HepG2 (cell line): Measurements from ENCODE around the gene VRK1. TPM values are rescaled to one million over a fixed set of nuclear protein-coding genes. Genes with fewer than 3 reads are reported as not detected.

Source experiments
- ATAC-seq: fragments of 200-7000 bp; cut with Tn5 transposase; 3 replicates; pipeline ENCODE4 v1.9.1; 2020; ENCODE audit warnings: mild to moderate bottlenecking, moderate library complexity
- BruUV-seq: library from RNA; stranded (reverse); fragments of 400-500 nt; replicated peaks from 2 replicates; lab custom pipeline; 2021; lab: Mats Ljungman, UMichigan
- CTCF ChIA-PET: fragments of 300-600 bp; formaldehyde crosslinking; extraction: SDS; loops from one replicate; lab custom pipeline; 2021; ENCODE audit warnings: low total read pairs, inconsistent platforms, low intra/inter-chr PET ratio; lab: Yijun Ruan, JAX
- POLR2A ChIA-PET: fragments of 350-600 bp; sonication (Branson Sonifier 250); formaldehyde crosslinking; loops from one replicate; lab custom pipeline; 2020; ENCODE audit warnings: antibody characterized with exemption, inconsistent platforms; lab: Yijun Ruan, JAX
- DNase-seq: peaks from one replicate; pipeline ENCODE4 v3.0.0-alpha.2; 2015; ENCODE audit warnings: low spot score
- FAIRE-seq: peaks from 3 replicates; lab custom pipeline; 2011; peaks lifted over from hg19 to GRCh38; lab: Jason Lieb, UNC
- H2AFZ ChIP-seq: one replicate; pipeline ENCODE4 v1.6.1; 2011; ENCODE audit warnings: low read length, inconsistent platforms
- H3K27ac ChIP-seq: fragments of 300-600 bp; 3 replicates; pipeline ENCODE4 v1.8.0; 2011; ENCODE audit warnings: mixed run types, mild to moderate bottlenecking, mixed read lengths, low read length, inconsistent platforms; ENCODE audit not compliant: insufficient read depth; ENCODE audit errors: extremely low read length
- H3K27me3 ChIP-seq, 2 experiments: fragments of 200-600 bp in 1 of 2; 2 replicates in 1 of 2; 3 replicates in 1 of 2; pipeline versions ENCODE4 v1.6.0 to v1.8.0; 2011; ENCODE audit warnings: low read length in 2 of 2, mild to moderate bottlenecking in 2 of 2, moderate library complexity in 2 of 2, inconsistent platforms in 1 of 2; ENCODE audit not compliant: insufficient read depth in 2 of 2, control insufficient read depth in 1 of 2
- H3K36me3 ChIP-seq, 2 experiments: fragments of 200-600 bp in 1 of 2; replicated peaks in 1 of 2; 2 replicates in 1 of 2; 3 replicates in 1 of 2; pipeline versions ENCODE4 v1.5.1 to v1.8.0; 2011; ENCODE audit warnings: low read length in 2 of 2, inconsistent platforms in 1 of 2; ENCODE audit not compliant: insufficient read depth in 2 of 2, control insufficient read depth in 1 of 2
- H3K4me1 ChIP-seq: 2 replicates; pipeline ENCODE4 v1.5.1; 2012; ENCODE audit warnings: low read length, inconsistent platforms; ENCODE audit not compliant: insufficient read depth
- H3K4me2 ChIP-seq: 2 replicates; pipeline ENCODE4 v1.6.0; 2011; ENCODE audit warnings: low read depth, low read length, inconsistent platforms
- H3K4me3 ChIP-seq, 3 experiments: fragments of 200-600 bp in 1 of 3; sonication (generic), shearing (Covaris generic) in 1 of 3; replicated peaks in 1 of 3; 2 replicates each; pipeline ENCODE4 v1.5.1; 2011 to 2016; ENCODE audit warnings: low read length in 3 of 3, inconsistent platforms in 2 of 3, low read depth in 2 of 3, mild to moderate bottlenecking in 2 of 3, control low read depth in 1 of 3, mixed read lengths in 1 of 3; ENCODE audit not compliant: insufficient read depth in 1 of 3
- H3K79me2 ChIP-seq: one replicate; pipeline ENCODE4 v1.6.1; 2011; ENCODE audit warnings: low read length, inconsistent platforms; ENCODE audit not compliant: insufficient read depth
- H3K9ac ChIP-seq: 2 replicates; pipeline ENCODE4 v1.6.0; 2011; ENCODE audit warnings: mild to moderate bottlenecking, low read depth, low read length, inconsistent platforms; ENCODE audit not compliant: insufficient read depth
- H3K9me3 ChIP-seq: 2 replicates; pipeline ENCODE4 v1.5.1; 2012; ENCODE audit warnings: mild to moderate bottlenecking, low read length
- H4K20me1 ChIP-seq: 2 replicates; pipeline ENCODE4 v1.6.0; 2011; ENCODE audit warnings: inconsistent platforms, mild to moderate bottlenecking, low read length, moderate library complexity; ENCODE audit not compliant: insufficient read depth
- AKNA ChIP-seq: sonication (generic); formaldehyde crosslinking; IDR thresholded peaks from 2 replicates; pipeline ENCODE4 v1.4.0; 2020; ENCODE audit warnings: missing genetic modification reagents, borderline replicate concordance
- ATF4 ChIP-seq, 2 experiments: fragments of 450-650 bp in 1 of 2; sonication (generic) in 1 of 2; formaldehyde crosslinking; IDR thresholded peaks; 2 replicates each; pipeline versions ENCODE4 v1.5.0 to v1.8.0; 2020 to 2022; ENCODE audit warnings: mild to moderate bottlenecking in 1 of 2, missing genetic modification reagents in 1 of 2
- FOXO4 ChIP-seq: sonication (generic); formaldehyde crosslinking; conservative IDR thresholded peaks from 2 replicates; pipeline ENCODE4 v1.8.1; 2023; ENCODE audit warnings: missing genetic modification reagents
- KAT2B ChIP-seq: fragments of 150-350 bp; IDR thresholded peaks from 2 replicates; pipeline ENCODE4 v1.6.1; 2014; ENCODE audit warnings: low read depth, low read length, borderline replicate concordance
- NCOA2 ChIP-seq: sonication (generic); formaldehyde crosslinking; IDR thresholded peaks from 2 replicates; pipeline ENCODE4 v1.8.0; 2022; ENCODE audit warnings: inconsistent platforms
- PHF5A ChIP-seq: IDR thresholded peaks from one replicate; pipeline ENCODE4 v1.6.1; 2018; ENCODE audit warnings: low read depth, missing genetic modification reagents; ENCODE audit not compliant: unreplicated experiment
- RXRB ChIP-seq: IDR thresholded peaks from 2 replicates; pipeline ENCODE4 v1.6.1; 2016; ENCODE audit warnings: borderline replicate concordance, missing genetic modification reagents, missing compliant biosample characterization
- TBX2 ChIP-seq: sonication (generic); formaldehyde crosslinking; IDR thresholded peaks from 2 replicates; pipeline ENCODE4 v1.5.0; 2020; ENCODE audit warnings: missing genetic modification reagents, mild to moderate bottlenecking, borderline replicate concordance
- ZBED4 ChIP-seq: sonication (generic); formaldehyde crosslinking; IDR thresholded peaks from 2 replicates; pipeline ENCODE4 v1.4.0; 2020; ENCODE audit warnings: missing genetic modification reagents, borderline replicate concordance
- ZKSCAN1 ChIP-seq: fragments of 150-350 bp; IDR thresholded peaks from 2 replicates; pipeline ENCODE4 v1.6.1; 2014; ENCODE audit warnings: low read length
- ZNF367 ChIP-seq: sonication (generic); formaldehyde crosslinking; IDR thresholded peaks from 2 replicates; pipeline ENCODE4 v1.4.0; 2020; ENCODE audit warnings: missing genetic modification reagents, borderline replicate concordance
- ZNF703 ChIP-seq: sonication (generic); formaldehyde crosslinking; IDR thresholded peaks from 2 replicates; pipeline ENCODE4 v1.5.1; 2020; ENCODE audit warnings: missing genetic modification reagents, mild to moderate bottlenecking, moderate library complexity, borderline replicate concordance
- WGBS: methylation state at CpG from one replicate; pipeline ENCODE4 v1.1.6; 2017; ENCODE audit warnings: low lambda C conversion rate; 5-methylcytosine and 5-hydroxymethylcytosine counted together
- in situ Hi-C: cut with HindIII; loops from 2 replicates; pipeline ENCODE4 v1.10.0; 2017; ENCODE audit warnings: low pct_unique_long_range_greater_than_20kb; ENCODE audit not compliant: extremely low pct_ligation_motif_present
- intact Hi-C: fragments of 100-400 bp; cut with micrococcal nuclease; formaldehyde crosslinking; loops from one replicate; pipeline ENCODE4 v1.10.0; 2022; ENCODE audit not compliant: unreplicated experiment
- polyA plus RNA-seq, 8 experiments: library from polyadenylated mRNA; depleted of rRNA in 3 of 8; stranded (reverse) in 7 of 8; unstranded in 1 of 8; fragments of >200 nt; fragmentation: Illumina TruSeq in 4 of 8; extraction: Trizol in 4 of 8; gene quantifications; 2 replicates each; pipeline versions ENCODE4 v1.2.1 to v1.2.3, GENCODE V29; 2011 to 2016; ENCODE audit warnings: low read depth in 4 of 8, missing spikeins in 1 of 8, mixed read lengths in 1 of 8; ENCODE audit not compliant: insufficient read depth in 1 of 8
- total RNA-seq, 5 experiments: library from RNA; depleted of rRNA; stranded (reverse); fragments of >200 nt; fragmentation: Illumina TruSeq; extraction: Trizol; gene quantifications; 2 replicates each; pipeline ENCODE4 v1.2.3, GENCODE V29; 2016; ENCODE audit warnings: low read depth in 1 of 5

VRK1 gene
- total and polyA plus RNA-seq, 2 of the 13 experiments (the other 11 are each of a cell fraction or from before 2014, with no cell fraction given) = 7.9 to 51.3 TPM

GRCh38 chr14:96776791-96777190 lies 20.4 kb upstream of the VRK1 start:
- intact Hi-C loops (no loop called here), in situ Hi-C loops (no loop called here)
- Histone ChIP-seq H3K27ac (no peak overlapping the region), H3K4me3 (no peak overlapping the region), H2AFZ (no peak overlapping the region), H3K9ac (no peak overlapping the region), H4K20me1 (no peaks in the 10 kb centered on the region), H3K9me3 (no peaks in the 10 kb centered on the region), H3K36me3 (no peaks in the 10 kb centered on the region), H3K27me3 (peaks cover 2 to 19% of the 10 kb centered on the region in 2 experiments; a peak in 3 of 5 replicates), H3K4me2 (no peak overlapping the region), H3K4me1 (no peaks in the 10 kb centered on the region), H3K79me2 (no peaks in the 10 kb centered on the region)
- BruUV-seq = no TSS peak
- DNase-seq (no peak), FAIRE-seq (no peak), ATAC-seq (no peak)
- WGBS = 12% methylated on average over 4 of the region's 4 CpGs
- ChIA-PET POLR2A (no interaction called here), CTCF (no interaction called here)
- TF ChIP-seq KAT2B = no peak
- no peak for TF ChIP-seq ZNF703 (CRISPR knock-in tag)
- TF ChIP-seq ZBED4 (CRISPR knock-in tag) = no peak
- TF ChIP-seq FOXO4 (CRISPR knock-in tag) = no peak
- no peak for TF ChIP-seq ZNF367 (CRISPR knock-in tag)
- no peak for TF ChIP-seq RXRB (CRISPR knock-in tag)
- no peak for TF ChIP-seq PHF5A
- no peak for TF ChIP-seq ZKSCAN1
- TF ChIP-seq NCOA2 (CRISPR knock-in tag) = no peak
- no peak for TF ChIP-seq AKNA (CRISPR knock-in tag)
- TF ChIP-seq TBX2 (CRISPR knock-in tag) = no peak
- TF ChIP-seq ATF4 (CRISPR knock-in tag; IDR thresholded peaks at IDR 0.05) = no peak
